K562 (cell line): ENCODE data around the gene UHMK1. TPM values are rescaled to one million over a fixed set of nuclear protein-coding genes. Genes with fewer than 3 reads are reported as not detected.

Source experiments
- polyA plus RNA-seq, 8 experiments: library from polyadenylated mRNA; depleted of rRNA in 4 of 8; stranded (reverse) in 5 of 8; unstranded in 3 of 8; fragments of >200 nt; fragmentation: Nextera tagmentation in 2 of 8; fragmentation: Illumina TruSeq in 1 of 8; extraction: Ambion mirVana in 2 of 8; extraction: Trizol in 1 of 8; gene quantifications; 2 replicates each; pipeline versions ENCODE4 v1.2.1 to v1.2.3, GENCODE V29; 2011 to 2014; ENCODE audit warnings: inconsistent platforms in 1 of 8, missing spikeins in 1 of 8
- total RNA-seq, 7 experiments: library from RNA; depleted of rRNA in 6 of 7; stranded (reverse); fragments of >200 nt in 6 of 7; fragmentation: Illumina TruSeq in 2 of 7; extraction: Trizol in 2 of 7; gene quantifications; 2 replicates each; pipeline versions ENCODE4 v1.2.1 to v1.2.3, GENCODE V29; 2011 to 2021; ENCODE audit warnings: low replicate concordance in 1 of 7
- TF ChIP-seq, protein P1 (sequence below): fragments of 200-600 bp; sonication (generic); IDR thresholded peaks from one replicate; pipeline ENCODE4 v1.6.1; 2012; ENCODE audit warnings: mild to moderate bottlenecking, low read depth, low read length, inconsistent platforms
- TF ChIP-seq, protein P2 (sequence below): fragments of 450-650 bp; IDR thresholded peaks from 2 replicates; pipeline ENCODE4 v1.6.1; 2017; ENCODE audit warnings: antibody characterized with exemption

The UHMK1 gene
- total and polyA plus RNA-seq, 9 of the 15 experiments (the other 6 are each of a cell fraction or from before 2014, with no cell fraction given) = 13.1 to 72.4 (median 38.3) TPM

DNA sequence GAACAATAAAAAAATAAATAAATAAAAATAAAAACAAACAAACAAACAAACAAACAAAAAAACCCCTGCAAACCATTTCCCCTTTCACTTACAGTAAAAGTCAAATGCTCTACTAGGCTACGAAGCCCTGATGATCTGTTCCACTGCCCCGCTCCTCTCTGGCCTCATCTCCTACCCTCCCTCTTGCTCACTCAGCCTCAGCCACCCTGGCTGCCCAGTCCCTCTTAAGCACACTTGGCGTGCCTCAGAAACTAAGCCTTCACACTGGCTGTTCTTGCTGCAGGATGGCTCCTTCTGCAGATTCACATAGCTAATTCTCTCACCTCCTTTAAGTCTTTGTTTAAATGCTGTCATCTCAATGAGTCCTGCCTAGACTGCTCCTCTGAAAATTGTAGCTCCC is 30.8 kb upstream of the UHMK1 start (continued):
- TF ChIP-seq, protein P1, sequence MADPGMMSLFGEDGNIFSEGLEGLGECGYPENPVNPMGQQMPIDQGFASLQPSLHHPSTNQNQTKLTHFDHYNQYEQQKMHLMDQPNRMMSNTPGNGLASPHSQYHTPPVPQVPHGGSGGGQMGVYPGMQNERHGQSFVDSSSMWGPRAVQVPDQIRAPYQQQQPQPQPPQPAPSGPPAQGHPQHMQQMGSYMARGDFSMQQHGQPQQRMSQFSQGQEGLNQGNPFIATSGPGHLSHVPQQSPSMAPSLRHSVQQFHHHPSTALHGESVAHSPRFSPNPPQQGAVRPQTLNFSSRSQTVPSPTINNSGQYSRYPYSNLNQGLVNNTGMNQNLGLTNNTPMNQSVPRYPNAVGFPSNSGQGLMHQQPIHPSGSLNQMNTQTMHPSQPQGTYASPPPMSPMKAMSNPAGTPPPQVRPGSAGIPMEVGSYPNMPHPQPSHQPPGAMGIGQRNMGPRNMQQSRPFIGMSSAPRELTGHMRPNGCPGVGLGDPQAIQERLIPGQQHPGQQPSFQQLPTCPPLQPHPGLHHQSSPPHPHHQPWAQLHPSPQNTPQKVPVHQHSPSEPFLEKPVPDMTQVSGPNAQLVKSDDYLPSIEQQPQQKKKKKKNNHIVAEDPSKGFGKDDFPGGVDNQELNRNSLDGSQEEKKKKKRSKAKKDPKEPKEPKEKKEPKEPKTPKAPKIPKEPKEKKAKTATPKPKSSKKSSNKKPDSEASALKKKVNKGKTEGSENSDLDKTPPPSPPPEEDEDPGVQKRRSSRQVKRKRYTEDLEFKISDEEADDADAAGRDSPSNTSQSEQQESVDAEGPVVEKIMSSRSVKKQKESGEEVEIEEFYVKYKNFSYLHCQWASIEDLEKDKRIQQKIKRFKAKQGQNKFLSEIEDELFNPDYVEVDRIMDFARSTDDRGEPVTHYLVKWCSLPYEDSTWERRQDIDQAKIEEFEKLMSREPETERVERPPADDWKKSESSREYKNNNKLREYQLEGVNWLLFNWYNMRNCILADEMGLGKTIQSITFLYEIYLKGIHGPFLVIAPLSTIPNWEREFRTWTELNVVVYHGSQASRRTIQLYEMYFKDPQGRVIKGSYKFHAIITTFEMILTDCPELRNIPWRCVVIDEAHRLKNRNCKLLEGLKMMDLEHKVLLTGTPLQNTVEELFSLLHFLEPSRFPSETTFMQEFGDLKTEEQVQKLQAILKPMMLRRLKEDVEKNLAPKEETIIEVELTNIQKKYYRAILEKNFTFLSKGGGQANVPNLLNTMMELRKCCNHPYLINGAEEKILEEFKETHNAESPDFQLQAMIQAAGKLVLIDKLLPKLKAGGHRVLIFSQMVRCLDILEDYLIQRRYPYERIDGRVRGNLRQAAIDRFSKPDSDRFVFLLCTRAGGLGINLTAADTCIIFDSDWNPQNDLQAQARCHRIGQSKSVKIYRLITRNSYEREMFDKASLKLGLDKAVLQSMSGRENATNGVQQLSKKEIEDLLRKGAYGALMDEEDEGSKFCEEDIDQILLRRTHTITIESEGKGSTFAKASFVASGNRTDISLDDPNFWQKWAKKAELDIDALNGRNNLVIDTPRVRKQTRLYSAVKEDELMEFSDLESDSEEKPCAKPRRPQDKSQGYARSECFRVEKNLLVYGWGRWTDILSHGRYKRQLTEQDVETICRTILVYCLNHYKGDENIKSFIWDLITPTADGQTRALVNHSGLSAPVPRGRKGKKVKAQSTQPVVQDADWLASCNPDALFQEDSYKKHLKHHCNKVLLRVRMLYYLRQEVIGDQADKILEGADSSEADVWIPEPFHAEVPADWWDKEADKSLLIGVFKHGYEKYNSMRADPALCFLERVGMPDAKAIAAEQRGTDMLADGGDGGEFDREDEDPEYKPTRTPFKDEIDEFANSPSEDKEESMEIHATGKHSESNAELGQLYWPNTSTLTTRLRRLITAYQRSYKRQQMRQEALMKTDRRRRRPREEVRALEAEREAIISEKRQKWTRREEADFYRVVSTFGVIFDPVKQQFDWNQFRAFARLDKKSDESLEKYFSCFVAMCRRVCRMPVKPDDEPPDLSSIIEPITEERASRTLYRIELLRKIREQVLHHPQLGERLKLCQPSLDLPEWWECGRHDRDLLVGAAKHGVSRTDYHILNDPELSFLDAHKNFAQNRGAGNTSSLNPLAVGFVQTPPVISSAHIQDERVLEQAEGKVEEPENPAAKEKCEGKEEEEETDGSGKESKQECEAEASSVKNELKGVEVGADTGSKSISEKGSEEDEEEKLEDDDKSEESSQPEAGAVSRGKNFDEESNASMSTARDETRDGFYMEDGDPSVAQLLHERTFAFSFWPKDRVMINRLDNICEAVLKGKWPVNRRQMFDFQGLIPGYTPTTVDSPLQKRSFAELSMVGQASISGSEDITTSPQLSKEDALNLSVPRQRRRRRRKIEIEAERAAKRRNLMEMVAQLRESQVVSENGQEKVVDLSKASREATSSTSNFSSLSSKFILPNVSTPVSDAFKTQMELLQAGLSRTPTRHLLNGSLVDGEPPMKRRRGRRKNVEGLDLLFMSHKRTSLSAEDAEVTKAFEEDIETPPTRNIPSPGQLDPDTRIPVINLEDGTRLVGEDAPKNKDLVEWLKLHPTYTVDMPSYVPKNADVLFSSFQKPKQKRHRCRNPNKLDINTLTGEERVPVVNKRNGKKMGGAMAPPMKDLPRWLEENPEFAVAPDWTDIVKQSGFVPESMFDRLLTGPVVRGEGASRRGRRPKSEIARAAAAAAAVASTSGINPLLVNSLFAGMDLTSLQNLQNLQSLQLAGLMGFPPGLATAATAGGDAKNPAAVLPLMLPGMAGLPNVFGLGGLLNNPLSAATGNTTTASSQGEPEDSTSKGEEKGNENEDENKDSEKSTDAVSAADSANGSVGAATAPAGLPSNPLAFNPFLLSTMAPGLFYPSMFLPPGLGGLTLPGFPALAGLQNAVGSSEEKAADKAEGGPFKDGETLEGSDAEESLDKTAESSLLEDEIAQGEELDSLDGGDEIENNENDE = no peak
- TF ChIP-seq, protein P2, sequence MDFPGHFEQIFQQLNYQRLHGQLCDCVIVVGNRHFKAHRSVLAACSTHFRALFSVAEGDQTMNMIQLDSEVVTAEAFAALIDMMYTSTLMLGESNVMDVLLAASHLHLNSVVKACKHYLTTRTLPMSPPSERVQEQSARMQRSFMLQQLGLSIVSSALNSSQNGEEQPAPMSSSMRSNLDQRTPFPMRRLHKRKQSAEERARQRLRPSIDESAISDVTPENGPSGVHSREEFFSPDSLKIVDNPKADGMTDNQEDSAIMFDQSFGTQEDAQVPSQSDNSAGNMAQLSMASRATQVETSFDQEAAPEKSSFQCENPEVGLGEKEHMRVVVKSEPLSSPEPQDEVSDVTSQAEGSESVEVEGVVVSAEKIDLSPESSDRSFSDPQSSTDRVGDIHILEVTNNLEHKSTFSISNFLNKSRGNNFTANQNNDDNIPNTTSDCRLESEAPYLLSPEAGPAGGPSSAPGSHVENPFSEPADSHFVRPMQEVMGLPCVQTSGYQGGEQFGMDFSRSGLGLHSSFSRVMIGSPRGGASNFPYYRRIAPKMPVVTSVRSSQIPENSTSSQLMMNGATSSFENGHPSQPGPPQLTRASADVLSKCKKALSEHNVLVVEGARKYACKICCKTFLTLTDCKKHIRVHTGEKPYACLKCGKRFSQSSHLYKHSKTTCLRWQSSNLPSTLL = no peak
- TF ChIP-seq, all 486 proteins: peak for 0
